ENCODE data around the gene ATP6AP1. TPM values are rescaled to one million over a fixed set of nuclear protein-coding genes. Genes with fewer than 3 reads are reported as not detected.

ATP6AP1 gene
- total and polyA plus RNA-seq, 2 donors (not counting 3 experiments of a cell fraction or from before 2014, with no cell fraction given): 145 to 322 TPM

DNA sequence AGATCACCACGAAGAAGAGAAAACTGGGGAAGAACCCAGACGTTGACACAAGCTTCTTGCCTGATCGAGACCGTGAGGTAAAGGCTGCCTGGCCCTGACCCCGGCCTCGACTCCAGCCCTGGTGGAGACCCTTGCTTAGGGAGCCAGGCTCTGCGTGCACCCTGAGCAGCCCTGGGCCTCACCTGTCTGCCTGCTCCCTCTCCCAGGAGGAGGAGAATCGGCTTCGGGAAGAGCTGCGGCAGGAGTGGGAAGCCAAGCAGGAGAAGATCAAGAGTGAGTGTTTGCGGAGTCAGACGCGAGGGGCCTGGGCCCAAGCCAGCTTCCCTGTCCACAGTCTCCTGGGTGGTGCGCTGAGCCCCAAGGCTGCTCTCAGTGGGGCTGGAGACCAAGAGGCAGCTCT lies 20.0 kb downstream of the ATP6AP1 start:
- DNase-seq (ENCODE audit: low read depth, low spot score): no peak
- BruUV-seq (replicated peaks): no TSS peak
- no peak overlapping the region for H3K4me2 ChIP-seq (ENCODE audit: insufficient read depth, low read length)

GRCh38 chrX:154449618-154450017 lies 21.1 kb downstream of the ATP6AP1 start:
- Histone ChIP-seq H2AFZ (ENCODE audit: low read depth, low read length) (no peak overlapping the region), H3K4me3 (replicated peaks in 1 of 3; ENCODE audit: insufficient read depth in 1 of 3, low read depth in 1 of 3, low read length in 3 of 3) (no peak overlapping the region), H3K27ac (ENCODE audit: insufficient read depth, low read depth, low read length) (no peak overlapping the region), H3K79me2 (ENCODE audit: control insufficient read depth, insufficient read depth, low read length) (peaks cover 22% of the 10 kb centered on the region), H3K9ac (replicated peaks; ENCODE audit: extremely low read depth, insufficient read depth, low read length) (no peak overlapping the region), H3K27me3 (ENCODE audit: control insufficient read depth in 2 of 2, insufficient read depth in 2 of 2, low read length in 2 of 2) (no peaks in the 10 kb centered on the region), H3K9me3 (replicated peaks; ENCODE audit: control insufficient read depth, insufficient read depth, low read length) (no peaks in the 10 kb centered on the region), H4K20me1 (replicated peaks; ENCODE audit: control insufficient read depth, extremely low read depth, insufficient read depth, low read length) (no peaks in the 10 kb centered on the region), H3K4me1 (ENCODE audit: control insufficient read depth, extremely low read depth, insufficient read depth, low read length) (peaks cover 8% of the 10 kb centered on the region), H3K4me2 (ENCODE audit: insufficient read depth, low read length) (no peak overlapping the region), H3K36me3 (ENCODE audit: control insufficient read depth in 2 of 2, extremely low read depth in 1 of 2, insufficient read depth in 2 of 2, low read length in 2 of 2) (peaks cover 0 to 28% of the 10 kb centered on the region in 2 experiments), H3K9me1 (replicated peaks; ENCODE audit: control insufficient read depth, extremely low read depth, insufficient read depth, low read length) (no peaks in the 10 kb centered on the region)
- TF ChIP-seq CTCF (IDR thresholded peaks at IDR 0.05; ENCODE audit: extremely low read depth in 1 of 2, insufficient read depth in 1 of 2, low read depth in 1 of 2, low read length in 2 of 2) (no peak), JUN (IDR thresholded peaks at IDR 0.05; ENCODE audit: borderline replicate concordance, insufficient read depth, insufficient read length, low read depth) (no peak), EZH2 (IDR thresholded peaks at IDR 0.05; ENCODE audit: borderline replicate concordance, low read depth, low read length, severe bottlenecking) (no peak), POLR2AphosphoS5 (IDR thresholded peaks at IDR 0.05; ENCODE audit: insufficient read depth, low read depth, low read length) (no peak), POLR2A (IDR thresholded peaks at IDR 0.05; ENCODE audit: low read depth, low read length) (no peak), GATA2 (IDR thresholded peaks at IDR 0.05; ENCODE audit: insufficient read depth, insufficient read length, low read depth, low read length) (no peak), FOS (IDR thresholded peaks at IDR 0.05; ENCODE audit: borderline replicate concordance, insufficient read depth, low read length) (no peak), MYC (IDR thresholded peaks at IDR 0.05; ENCODE audit: low read depth, low read length) (no peak)
- TF ChIP-seq, protein P1, sequence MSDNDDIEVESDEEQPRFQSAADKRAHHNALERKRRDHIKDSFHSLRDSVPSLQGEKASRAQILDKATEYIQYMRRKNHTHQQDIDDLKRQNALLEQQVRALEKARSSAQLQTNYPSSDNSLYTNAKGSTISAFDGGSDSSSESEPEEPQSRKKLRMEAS (IDR thresholded peaks at IDR 0.05; ENCODE audit: insufficient read depth, insufficient read length): no peak
- ChIA-PET POLR2A (no interaction called here), CTCF (no interaction called here)
- intact Hi-C loops (cut with micrococcal nuclease): no loop called here
- dilution Hi-C loops (cut with MboI; ENCODE audit: extremely low pct_ligation_motif_present, low sequenced_read_pairs): no loop called here
- DNase-seq (ENCODE audit: low read depth, low spot score): no peak
- no TSS peak for BruUV-seq (replicated peaks)
- FAIRE-seq: no peak

More for the DNA sequence above, 20.0 kb downstream of the ATP6AP1 start:
- intact Hi-C loops (cut with micrococcal nuclease) (no loop called here), dilution Hi-C loops (cut with MboI; ENCODE audit: extremely low pct_ligation_motif_present, low sequenced_read_pairs) (no loop called here)
- Histone ChIP-seq H3K27ac (ENCODE audit: insufficient read depth, low read depth, low read length) (no peak overlapping the region), H3K4me3 (replicated peaks in 1 of 3; ENCODE audit: insufficient read depth in 1 of 3, low read depth in 1 of 3, low read length in 3 of 3) (no peak overlapping the region), H3K36me3 (ENCODE audit: control insufficient read depth in 2 of 2, extremely low read depth in 1 of 2, insufficient read depth in 2 of 2, low read length in 2 of 2) (peaks cover 0 to 28% of the 10 kb centered on the region in 2 experiments), H3K27me3 (ENCODE audit: control insufficient read depth in 2 of 2, insufficient read depth in 2 of 2, low read length in 2 of 2) (no peaks in the 10 kb centered on the region), H3K9me1 (replicated peaks; ENCODE audit: control insufficient read depth, extremely low read depth, insufficient read depth, low read length) (no peaks in the 10 kb centered on the region), H2AFZ (ENCODE audit: low read depth, low read length) (no peak overlapping the region), H3K9me3 (replicated peaks; ENCODE audit: control insufficient read depth, insufficient read depth, low read length) (no peaks in the 10 kb centered on the region), H3K79me2 (ENCODE audit: control insufficient read depth, insufficient read depth, low read length) (peaks cover 25% of the 10 kb centered on the region), H3K9ac (replicated peaks; ENCODE audit: extremely low read depth, insufficient read depth, low read length) (no peak overlapping the region), H4K20me1 (replicated peaks; ENCODE audit: control insufficient read depth, extremely low read depth, insufficient read depth, low read length) (no peaks in the 10 kb centered on the region), H3K4me1 (ENCODE audit: control insufficient read depth, extremely low read depth, insufficient read depth, low read length) (peaks cover 8% of the 10 kb centered on the region)
- POLR2A ChIA-PET: no interaction called here
- CTCF ChIA-PET: no interaction called here
- TF ChIP-seq FOS (IDR thresholded peaks at IDR 0.05; ENCODE audit: borderline replicate concordance, insufficient read depth, low read length) (no peak), POLR2AphosphoS5 (IDR thresholded peaks at IDR 0.05; ENCODE audit: insufficient read depth, low read depth, low read length) (no peak)
- FAIRE-seq: no peak
